Cardiac fibroblast (primary cell): ENCODE data around the gene CFH.
"Not testable (repeated sequence)": the region's sequence is repeated elsewhere in the genome, so short reads cannot be mapped to it uniquely, and the experiment has no call there.

Source experiments
- DNase-seq, 2 donors: peaks; one replicate each; pipeline versions ENCODE4 v3.0.0 to v3.0.0-alpha.2; 2010; ENCODE audit warnings: low read depth in 2 of 2
- H3K4me3 ChIP-seq, 2 donors: replicated peaks in 1 of 2; 1 replicate in 1 of 2; 2 replicates in 1 of 2; pipeline ENCODE4 v1.5.1; 2011; ENCODE audit warnings: low read depth in 2 of 2, low read length in 2 of 2, mild to moderate bottlenecking in 2 of 2, moderate library complexity in 1 of 2
- TF ChIP-seq, protein P1 (sequence below): IDR thresholded peaks from one replicate; pipeline ENCODE4 v1.5.1; 2011; ENCODE audit warnings: low read depth, mild to moderate bottlenecking, low read length, inconsistent platforms

Gene CFH

DNA sequence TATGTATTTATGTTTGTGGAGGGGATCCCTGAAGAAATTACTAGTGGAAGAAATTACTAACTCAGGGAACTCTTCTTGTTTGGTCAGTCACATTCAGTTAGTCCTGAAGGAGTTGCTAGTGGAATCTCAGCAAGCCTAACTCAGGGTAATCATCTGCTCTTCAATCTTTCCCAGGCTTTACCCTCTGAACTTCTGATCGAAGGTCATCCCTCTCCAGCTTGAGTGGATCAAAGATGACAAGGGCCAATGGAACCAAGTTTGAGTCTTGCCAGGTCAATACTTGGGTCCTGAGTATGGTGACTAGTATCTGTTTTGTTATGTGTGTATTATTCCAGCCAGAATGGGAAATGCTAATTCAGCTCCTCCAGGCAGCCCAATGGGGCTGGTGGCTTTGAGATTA is 49.3 kb downstream of the CFH start:
- no peak overlapping the region for H3K4me3 ChIP-seq
- DNase-seq: no peak
- TF ChIP-seq, protein P1, sequence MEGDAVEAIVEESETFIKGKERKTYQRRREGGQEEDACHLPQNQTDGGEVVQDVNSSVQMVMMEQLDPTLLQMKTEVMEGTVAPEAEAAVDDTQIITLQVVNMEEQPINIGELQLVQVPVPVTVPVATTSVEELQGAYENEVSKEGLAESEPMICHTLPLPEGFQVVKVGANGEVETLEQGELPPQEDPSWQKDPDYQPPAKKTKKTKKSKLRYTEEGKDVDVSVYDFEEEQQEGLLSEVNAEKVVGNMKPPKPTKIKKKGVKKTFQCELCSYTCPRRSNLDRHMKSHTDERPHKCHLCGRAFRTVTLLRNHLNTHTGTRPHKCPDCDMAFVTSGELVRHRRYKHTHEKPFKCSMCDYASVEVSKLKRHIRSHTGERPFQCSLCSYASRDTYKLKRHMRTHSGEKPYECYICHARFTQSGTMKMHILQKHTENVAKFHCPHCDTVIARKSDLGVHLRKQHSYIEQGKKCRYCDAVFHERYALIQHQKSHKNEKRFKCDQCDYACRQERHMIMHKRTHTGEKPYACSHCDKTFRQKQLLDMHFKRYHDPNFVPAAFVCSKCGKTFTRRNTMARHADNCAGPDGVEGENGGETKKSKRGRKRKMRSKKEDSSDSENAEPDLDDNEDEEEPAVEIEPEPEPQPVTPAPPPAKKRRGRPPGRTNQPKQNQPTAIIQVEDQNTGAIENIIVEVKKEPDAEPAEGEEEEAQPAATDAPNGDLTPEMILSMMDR: no peak

DNA sequence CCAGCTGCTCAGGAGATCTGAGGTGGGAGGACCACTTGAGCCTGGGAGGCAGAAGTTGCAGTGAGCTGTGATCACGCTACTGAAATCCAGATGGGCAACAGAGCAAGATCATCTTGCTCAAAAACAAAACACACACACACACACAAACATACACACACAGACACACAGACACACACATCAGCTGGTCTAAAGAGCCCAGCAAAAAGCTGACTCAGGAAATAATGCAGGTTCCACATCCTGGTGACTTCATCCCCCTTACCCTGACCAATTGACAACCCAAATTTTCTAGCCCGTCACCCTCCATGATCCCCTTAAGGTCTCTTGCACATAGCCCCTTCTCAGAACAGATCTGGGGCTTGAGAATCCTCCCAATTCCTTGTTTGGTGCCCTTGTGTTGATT is 58.0 kb downstream of the CFH start:
- H3K4me3 ChIP-seq, DNase-seq: not testable (repeated sequence)

DNA sequence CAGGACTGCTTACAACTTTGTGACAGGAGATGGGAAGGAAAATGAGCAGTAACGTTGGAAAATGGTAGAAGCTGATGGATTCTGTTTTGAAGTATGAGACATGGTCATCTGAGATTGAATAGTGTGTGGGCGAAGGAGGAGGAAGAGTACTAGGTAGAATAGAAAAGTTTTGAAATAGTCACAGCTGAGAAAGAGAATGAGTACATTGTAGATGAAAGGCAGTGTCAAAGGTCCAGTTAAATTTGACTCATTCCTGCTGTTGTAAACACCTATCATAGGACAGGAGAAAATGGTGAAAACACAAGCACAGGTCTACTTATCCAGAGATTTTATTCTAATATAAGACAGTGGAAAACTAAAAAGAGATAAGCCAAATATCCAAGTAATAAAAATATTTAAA is 66.0 kb downstream of the CFH start:
- no peak for DNase-seq
- TF ChIP-seq, protein P1: no peak
- no peak overlapping the region for H3K4me3 ChIP-seq

DNA sequence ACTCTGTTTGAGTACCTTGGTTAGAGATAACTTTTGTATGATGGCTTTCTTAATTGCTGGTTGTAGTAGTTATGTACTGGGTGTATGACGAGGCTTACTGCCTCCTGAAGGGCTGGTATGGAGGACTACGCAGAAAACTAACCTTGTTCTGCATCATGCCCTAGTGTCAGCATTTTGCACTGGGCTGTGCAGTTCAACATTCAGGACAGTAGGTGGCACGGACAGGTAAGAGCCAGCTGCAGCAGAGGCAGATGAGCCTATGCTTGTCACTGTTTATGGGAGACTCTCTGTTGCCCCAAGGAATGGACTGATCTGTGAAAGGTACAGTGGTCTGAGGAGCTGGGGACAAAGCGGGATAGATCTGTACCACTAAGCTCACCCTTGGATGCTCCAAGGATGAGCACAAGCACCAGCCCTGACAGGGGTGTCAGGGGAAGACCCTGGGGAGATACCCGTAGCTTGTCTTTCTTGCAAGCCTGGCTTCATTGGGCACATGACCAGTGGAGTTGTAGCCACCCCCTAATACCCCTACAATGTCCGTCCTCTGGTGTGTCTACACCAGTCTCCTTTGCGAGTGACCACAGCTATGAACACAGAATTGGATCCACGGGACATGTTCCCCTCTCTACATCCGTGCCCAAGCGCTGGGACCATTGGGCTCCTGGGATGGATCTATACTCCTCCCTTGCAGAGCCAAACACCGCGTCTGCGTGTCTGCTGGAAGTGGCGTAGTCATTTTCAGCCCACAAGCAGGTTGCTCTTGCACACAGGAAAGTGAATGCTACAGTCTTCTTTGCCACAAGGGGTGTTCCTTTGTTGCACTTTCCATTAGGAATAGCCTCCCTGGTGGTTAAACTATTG is 71.7 kb downstream of the CFH start:
- TF ChIP-seq, protein P1: peak; percentile 70
- no peak overlapping the region for H3K4me3 ChIP-seq
- DNase-seq: peak; percentile 53 to 65

DNA sequence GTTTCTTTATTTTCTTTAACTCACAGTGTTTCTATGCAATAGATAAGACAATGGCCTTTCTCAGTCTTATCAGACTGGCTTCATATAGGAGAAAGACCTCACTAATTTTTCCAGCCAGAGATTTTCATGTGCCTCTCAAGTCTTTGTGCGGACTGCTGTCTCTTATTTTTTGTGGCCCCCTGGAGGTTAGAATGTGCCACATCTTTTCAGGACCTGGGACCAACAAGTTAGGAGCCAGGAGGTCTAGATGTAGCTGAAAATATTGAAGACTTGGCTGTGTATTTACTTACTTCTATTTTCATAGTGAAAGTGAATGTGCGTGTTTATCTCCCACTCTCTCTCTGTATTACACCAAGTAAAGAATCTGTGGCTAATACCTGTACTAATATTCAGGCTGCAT is 80.7 kb downstream of the CFH start:
- peak in 1 of 2 donors; percentile 10 for DNase-seq
- TF ChIP-seq, protein P1: peak; percentile 26
- no peak overlapping the region for H3K4me3 ChIP-seq

DNA sequence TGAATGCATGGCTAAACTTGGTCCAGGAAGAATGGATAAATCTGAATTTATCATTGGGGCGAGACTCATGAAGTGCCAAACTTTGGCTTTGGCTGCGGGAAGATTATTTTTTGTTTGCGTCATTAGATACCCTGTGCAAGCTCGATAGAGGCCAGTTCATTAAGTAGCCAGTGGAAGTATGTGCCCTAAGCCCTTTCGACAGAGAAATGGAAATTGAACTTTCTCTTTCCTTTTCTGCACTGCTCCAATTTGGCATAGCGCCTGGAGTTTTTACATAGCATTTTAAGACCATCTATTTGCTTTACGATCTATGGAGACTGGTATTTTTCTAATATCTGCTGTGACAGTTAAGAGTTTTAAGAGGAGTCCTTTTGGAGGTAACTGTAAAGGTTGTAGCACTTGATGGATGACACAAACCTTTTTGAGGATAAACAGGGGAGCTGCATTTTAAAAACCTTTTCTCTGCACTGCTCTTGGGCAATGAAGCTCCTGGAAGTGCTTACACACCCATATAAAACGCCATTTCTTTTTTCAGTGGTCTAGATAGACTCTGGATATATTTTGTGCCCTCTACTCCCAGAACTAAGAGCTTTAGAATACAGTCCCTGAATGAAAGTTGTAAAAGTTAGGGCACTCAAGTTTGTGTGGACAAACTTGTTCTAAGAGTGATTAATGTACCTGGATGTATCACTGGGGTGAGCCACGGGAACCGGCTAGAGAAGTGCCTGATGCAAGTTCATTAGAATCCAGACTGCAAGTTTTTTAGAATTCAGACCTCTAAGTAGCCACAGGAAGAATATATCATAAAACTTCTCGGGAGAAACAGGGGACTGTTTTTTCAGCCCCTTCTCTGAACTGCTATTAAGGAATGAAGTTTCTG is 81.5 kb downstream of the CFH start:
- H3K4me3 ChIP-seq: no peak overlapping the region
- TF ChIP-seq, protein P1: no peak
- DNase-seq: peak in 1 of 2 donors; percentile 32

DNA sequence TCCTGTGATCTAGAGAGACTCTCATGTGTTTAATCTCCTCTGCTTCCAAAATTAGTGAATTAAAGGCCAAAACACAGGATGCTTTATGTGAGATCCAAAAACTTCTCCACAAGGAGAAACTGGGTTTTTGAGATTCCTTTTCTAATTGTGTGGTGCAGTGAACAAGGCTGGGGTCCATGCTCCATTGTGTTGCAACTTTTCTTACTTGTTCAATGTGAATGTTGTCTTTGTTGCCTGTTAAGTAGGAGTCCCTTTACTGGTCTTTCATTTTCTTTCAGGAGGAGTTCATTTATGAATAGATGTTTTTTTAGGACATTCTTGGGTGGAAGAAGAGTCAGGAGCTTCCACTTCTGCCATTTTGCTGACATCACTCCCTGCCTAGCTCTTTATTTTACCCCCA is 82.2 kb downstream of the CFH start:
- H3K4me3 ChIP-seq: no peak overlapping the region
- TF ChIP-seq, protein P1: no peak
- DNase-seq: no peak
